Hematopoietic multipotent progenitor cell treated with erythropoietin and hydrocortisone succinate and interleukin-3 and kit ligand, for 6 days (in vitro differentiated cells): ENCODE measurements around the gene RPS17.
"Not testable (repeated sequence)": the region's sequence is repeated elsewhere in the genome, so short reads cannot be mapped to it uniquely, and the experiment has no call there.

Source experiments
- DNase-seq: peaks from one replicate; pipeline ENCODE4 v3.0.0-alpha.2; 2015

The RPS17 gene

DNA sequence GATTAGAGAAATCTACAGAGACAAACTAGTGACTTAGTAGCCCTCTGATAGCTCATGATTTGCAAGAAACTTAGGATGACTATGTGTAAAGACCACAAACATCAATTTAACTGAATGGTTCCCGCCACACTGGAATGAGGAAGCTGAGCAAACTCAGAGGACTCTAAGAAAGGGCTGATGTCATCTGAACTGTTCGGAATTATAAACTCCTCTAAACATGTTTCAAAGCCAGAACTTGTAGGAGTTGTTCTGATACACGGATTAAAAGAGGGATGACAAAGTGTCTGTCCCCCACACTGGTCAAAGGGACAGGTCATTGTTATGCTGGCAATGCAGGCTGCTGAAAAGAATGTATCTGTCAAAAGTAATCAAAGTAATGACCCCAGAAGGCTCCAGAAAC lies 34.4 kb downstream of the RPS17 start:
- not testable (repeated sequence) for DNase-seq

GRCh38 chr15:82504074-82504473 lies 36.2 kb downstream of the RPS17 start:
- not testable (repeated sequence) for DNase-seq

- not testable (repeated sequence) for DNase-seq
Observed at GRCh38 chr15:82502700-82503339, 37.4 kb downstream of the RPS17 start.

DNA sequence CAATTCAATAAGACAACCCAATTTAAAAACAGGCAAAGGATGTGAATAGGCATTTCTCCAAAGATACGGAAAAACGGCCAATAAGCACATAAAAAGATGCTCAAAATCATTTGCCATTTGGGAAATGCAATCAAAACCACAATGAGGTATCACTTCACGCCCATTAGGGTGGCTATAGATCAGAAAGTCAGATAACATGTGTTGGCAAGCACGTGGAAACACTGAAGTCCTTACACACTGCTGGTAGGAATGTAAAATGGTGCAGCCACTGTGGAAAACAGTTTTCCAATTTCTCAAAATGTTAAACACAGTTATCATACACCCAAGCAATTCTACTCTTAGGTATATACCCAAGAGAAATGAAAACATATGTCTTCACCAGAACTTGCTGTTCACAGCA lies 39.5 kb downstream of the RPS17 start:
- not testable (repeated sequence) for DNase-seq

- DNase-seq, result not testable (repeated sequence)
Observed at GRCh38 chr15:82497978-82498377, 42.3 kb downstream of the RPS17 start.

GRCh38 chr15:82488250-82488649 lies 52.0 kb downstream of the RPS17 start:
- not testable (repeated sequence) for DNase-seq

DNA sequence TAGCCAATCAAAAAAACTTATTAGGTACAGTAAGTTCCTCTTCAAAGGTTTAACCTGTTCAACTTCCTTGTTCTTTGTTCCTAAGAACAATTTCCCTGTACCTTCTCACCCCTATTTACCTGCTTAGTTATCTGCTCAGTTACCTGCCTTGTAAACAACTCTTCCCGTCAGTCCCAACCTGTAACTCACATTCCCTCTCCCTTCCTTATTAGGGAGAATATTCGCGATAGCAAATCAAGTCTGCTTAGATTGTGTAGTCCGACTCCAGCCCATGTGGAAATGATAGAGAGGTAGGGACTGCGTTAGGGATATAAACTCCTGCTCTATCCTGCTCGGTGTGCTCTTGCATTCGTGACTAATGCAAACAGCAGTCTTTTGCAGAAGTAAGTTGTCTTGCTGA lies 53.2 kb downstream of the RPS17 start:
- not testable (repeated sequence) for DNase-seq
